Neural cell (in vitro differentiated cells): ENCODE data around the gene RPL27. TPM values are rescaled to one million over a fixed set of nuclear protein-coding genes. Genes with fewer than 3 reads are reported as not detected.

Experiments used
- H2AFZ ChIP-seq: fragments of 200-600, 300-800 bp; sonication (generic), shearing (Covaris generic); 2 replicates; pipeline ENCODE4 v1.6.0; 2014; ENCODE audit warnings: low read depth, mild to moderate bottlenecking, antibody characterized with exemption, low read length, moderate library complexity
- H3F3A ChIP-seq: fragments of 200-600 bp; shearing (Covaris generic); 2 replicates; pipeline ENCODE4 v1.6.1; 2016; ENCODE audit warnings: mild to moderate bottlenecking, moderate library complexity, mixed read lengths, antibody characterized with exemption, low read length; ENCODE audit not compliant: insufficient read depth, poor library complexity, severe bottlenecking
- H3K27ac ChIP-seq: fragments of 200-600, 300-800 bp; sonication (generic), shearing (Covaris generic); 2 replicates; pipeline ENCODE4 v1.5.1; 2014; ENCODE audit warnings: mild to moderate bottlenecking, low read length, moderate library complexity
- H3K27me3 ChIP-seq: fragments of 300-800, 200-600 bp; sonication (generic), shearing (Covaris generic); 2 replicates; pipeline ENCODE4 v1.6.0; 2014; ENCODE audit warnings: mild to moderate bottlenecking, low read depth, low read length, moderate library complexity; ENCODE audit not compliant: insufficient read depth
- H3K36me3 ChIP-seq: fragments of 300-800, 200-600 bp; sonication (generic), shearing (Covaris generic); 2 replicates; pipeline ENCODE4 v1.5.1; 2014; ENCODE audit warnings: mild to moderate bottlenecking, antibody characterized with exemption, low read length, moderate library complexity; ENCODE audit not compliant: insufficient read depth
- H3K4me2 ChIP-seq: fragments of 300-800, 200-600 bp; sonication (generic), shearing (Covaris generic); 2 replicates; pipeline ENCODE4 v1.6.0; 2014; ENCODE audit warnings: mild to moderate bottlenecking, low read length
- H3K4me3 ChIP-seq: fragments of 300-800, 200-600 bp; sonication (generic), shearing (Covaris generic); 2 replicates; pipeline ENCODE4 v1.5.1; 2014; ENCODE audit warnings: mild to moderate bottlenecking, low read length, moderate library complexity
- H3K79me2 ChIP-seq: fragments of 200-600 bp; shearing (Covaris generic); replicated peaks from 2 replicates; pipeline ENCODE4 v1.6.0; 2014; ENCODE audit warnings: mild to moderate bottlenecking, low read length, moderate library complexity; ENCODE audit not compliant: insufficient read depth
- H3K9ac ChIP-seq: fragments of 300-800, 200-600 bp; sonication (generic), shearing (Covaris generic); 2 replicates; pipeline ENCODE4 v1.6.1; 2016; ENCODE audit warnings: mild to moderate bottlenecking, low read length, mixed read lengths
- H3K9me2 ChIP-seq: fragments of 200-600 bp; shearing (Covaris generic); 2 replicates; pipeline ENCODE4 v1.6.1; 2016; ENCODE audit warnings: mild to moderate bottlenecking, low read length, mixed read lengths; ENCODE audit not compliant: insufficient read depth
- H3K9me3 ChIP-seq: fragments of 200-600, 300-800 bp; sonication (generic), shearing (Covaris generic); 2 replicates; pipeline ENCODE4 v1.6.1; 2016; ENCODE audit warnings: mild to moderate bottlenecking, mixed run types, low read length, moderate library complexity, mixed read lengths
- H4K20me1 ChIP-seq: fragments of 200-600 bp; shearing (Covaris generic); 2 replicates; pipeline ENCODE4 v1.6.1; 2016; ENCODE audit warnings: mild to moderate bottlenecking, mixed run types; ENCODE audit not compliant: insufficient read depth
- EP300 ChIP-seq: fragments of 450-650 bp; conservative IDR thresholded peaks from 2 replicates; pipeline ENCODE4 v1.6.1; 2014; ENCODE audit warnings: antibody characterized with exemption, mild to moderate bottlenecking, moderate library complexity; ENCODE audit not compliant: poor library complexity, severe bottlenecking
- EZH2 ChIP-seq: fragments of 200-600, 300-800 bp; shearing (Covaris generic), sonication (generic); IDR thresholded peaks from 2 replicates; pipeline ENCODE4 v1.6.1; 2014; ENCODE audit warnings: antibody characterized with exemption, low read length, borderline replicate concordance, mild to moderate bottlenecking; ENCODE audit not compliant: insufficient read depth, poor library complexity, severe bottlenecking
- MXI1 ChIP-seq: fragments of 450-650 bp; conservative IDR thresholded peaks from 2 replicates; pipeline ENCODE4 v1.6.1; 2014; ENCODE audit warnings: antibody characterized with exemption, mild to moderate bottlenecking; ENCODE audit not compliant: poor library complexity, severe bottlenecking
- POLR2AphosphoS5 ChIP-seq: IDR thresholded peaks from 2 replicates; pipeline ENCODE4 v1.6.1; 2012
- RAD21 ChIP-seq: fragments of 450-650 bp; conservative IDR thresholded peaks from 2 replicates; pipeline ENCODE4 v1.6.1; 2014; ENCODE audit warnings: antibody characterized with exemption, mild to moderate bottlenecking, moderate library complexity
- SMC3 ChIP-seq: fragments of 450-650 bp; conservative IDR thresholded peaks from 2 replicates; pipeline ENCODE4 v1.6.1; 2014; ENCODE audit warnings: antibody characterized with exemption, mild to moderate bottlenecking, moderate library complexity; ENCODE audit not compliant: poor library complexity
- TAF1 ChIP-seq: IDR thresholded peaks from 2 replicates; pipeline ENCODE4 v1.6.1; 2012; ENCODE audit warnings: low read depth
- polyA plus RNA-seq: library from polyadenylated mRNA; depleted of rRNA; stranded (reverse); fragments of >200 nt; gene quantifications from 2 replicates; pipeline ENCODE4 v1.2.3, GENCODE V29; 2014
- TF ChIP-seq, protein P1 (sequence below): fragments of 450-650 bp; IDR thresholded peaks from 2 replicates; pipeline ENCODE4 v1.5.1; 2014; ENCODE audit warnings: antibody characterized with exemption, mild to moderate bottlenecking, moderate library complexity; ENCODE audit not compliant: poor library complexity, severe bottlenecking
- TF ChIP-seq, protein P2 (sequence below): IDR thresholded peaks from 2 replicates; pipeline ENCODE4 v1.6.1; 2012; ENCODE audit warnings: borderline replicate concordance

Gene RPL27
- polyA plus RNA-seq, 1 donor from 2014 or later, result 1,167 TPM

DNA sequence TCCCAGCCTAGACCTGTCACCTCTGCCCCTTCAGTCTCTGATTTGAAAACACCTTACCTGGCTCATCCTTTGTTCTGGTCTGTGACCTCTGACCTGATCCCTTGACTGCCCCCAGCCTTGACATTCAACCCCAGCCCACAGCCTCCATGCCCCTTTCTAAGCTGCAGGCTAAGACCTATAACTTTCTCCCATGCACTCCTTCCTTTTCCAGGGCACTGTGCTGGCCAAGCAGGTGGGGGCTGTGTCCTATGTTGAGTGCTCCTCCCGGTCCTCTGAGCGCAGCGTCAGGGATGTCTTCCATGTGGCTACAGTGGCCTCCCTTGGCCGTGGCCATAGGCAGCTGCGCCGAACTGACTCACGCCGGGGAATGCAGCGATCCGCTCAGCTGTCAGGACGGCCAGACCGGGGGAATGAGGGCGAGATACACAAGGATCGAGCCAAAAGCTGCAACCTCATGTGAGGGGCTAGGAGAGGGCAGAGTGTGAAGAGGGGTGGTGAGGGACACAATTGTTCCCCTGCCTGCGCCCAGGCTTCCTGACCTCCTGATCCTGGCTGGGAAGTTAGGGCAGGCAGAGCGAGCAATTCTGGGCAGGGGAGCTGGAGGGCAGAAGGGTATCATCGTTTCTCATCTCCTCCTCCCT is 30.1 kb downstream of the RPL27 start:
- TF ChIP-seq EZH2 (no peak), MXI1 (no peak), RAD21 (no peak), TAF1 (no peak), EP300 (no peak), SMC3 (no peak), POLR2AphosphoS5 (no peak)
- TF ChIP-seq, protein P1, sequence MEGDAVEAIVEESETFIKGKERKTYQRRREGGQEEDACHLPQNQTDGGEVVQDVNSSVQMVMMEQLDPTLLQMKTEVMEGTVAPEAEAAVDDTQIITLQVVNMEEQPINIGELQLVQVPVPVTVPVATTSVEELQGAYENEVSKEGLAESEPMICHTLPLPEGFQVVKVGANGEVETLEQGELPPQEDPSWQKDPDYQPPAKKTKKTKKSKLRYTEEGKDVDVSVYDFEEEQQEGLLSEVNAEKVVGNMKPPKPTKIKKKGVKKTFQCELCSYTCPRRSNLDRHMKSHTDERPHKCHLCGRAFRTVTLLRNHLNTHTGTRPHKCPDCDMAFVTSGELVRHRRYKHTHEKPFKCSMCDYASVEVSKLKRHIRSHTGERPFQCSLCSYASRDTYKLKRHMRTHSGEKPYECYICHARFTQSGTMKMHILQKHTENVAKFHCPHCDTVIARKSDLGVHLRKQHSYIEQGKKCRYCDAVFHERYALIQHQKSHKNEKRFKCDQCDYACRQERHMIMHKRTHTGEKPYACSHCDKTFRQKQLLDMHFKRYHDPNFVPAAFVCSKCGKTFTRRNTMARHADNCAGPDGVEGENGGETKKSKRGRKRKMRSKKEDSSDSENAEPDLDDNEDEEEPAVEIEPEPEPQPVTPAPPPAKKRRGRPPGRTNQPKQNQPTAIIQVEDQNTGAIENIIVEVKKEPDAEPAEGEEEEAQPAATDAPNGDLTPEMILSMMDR, result no peak
- TF ChIP-seq, protein P2, sequence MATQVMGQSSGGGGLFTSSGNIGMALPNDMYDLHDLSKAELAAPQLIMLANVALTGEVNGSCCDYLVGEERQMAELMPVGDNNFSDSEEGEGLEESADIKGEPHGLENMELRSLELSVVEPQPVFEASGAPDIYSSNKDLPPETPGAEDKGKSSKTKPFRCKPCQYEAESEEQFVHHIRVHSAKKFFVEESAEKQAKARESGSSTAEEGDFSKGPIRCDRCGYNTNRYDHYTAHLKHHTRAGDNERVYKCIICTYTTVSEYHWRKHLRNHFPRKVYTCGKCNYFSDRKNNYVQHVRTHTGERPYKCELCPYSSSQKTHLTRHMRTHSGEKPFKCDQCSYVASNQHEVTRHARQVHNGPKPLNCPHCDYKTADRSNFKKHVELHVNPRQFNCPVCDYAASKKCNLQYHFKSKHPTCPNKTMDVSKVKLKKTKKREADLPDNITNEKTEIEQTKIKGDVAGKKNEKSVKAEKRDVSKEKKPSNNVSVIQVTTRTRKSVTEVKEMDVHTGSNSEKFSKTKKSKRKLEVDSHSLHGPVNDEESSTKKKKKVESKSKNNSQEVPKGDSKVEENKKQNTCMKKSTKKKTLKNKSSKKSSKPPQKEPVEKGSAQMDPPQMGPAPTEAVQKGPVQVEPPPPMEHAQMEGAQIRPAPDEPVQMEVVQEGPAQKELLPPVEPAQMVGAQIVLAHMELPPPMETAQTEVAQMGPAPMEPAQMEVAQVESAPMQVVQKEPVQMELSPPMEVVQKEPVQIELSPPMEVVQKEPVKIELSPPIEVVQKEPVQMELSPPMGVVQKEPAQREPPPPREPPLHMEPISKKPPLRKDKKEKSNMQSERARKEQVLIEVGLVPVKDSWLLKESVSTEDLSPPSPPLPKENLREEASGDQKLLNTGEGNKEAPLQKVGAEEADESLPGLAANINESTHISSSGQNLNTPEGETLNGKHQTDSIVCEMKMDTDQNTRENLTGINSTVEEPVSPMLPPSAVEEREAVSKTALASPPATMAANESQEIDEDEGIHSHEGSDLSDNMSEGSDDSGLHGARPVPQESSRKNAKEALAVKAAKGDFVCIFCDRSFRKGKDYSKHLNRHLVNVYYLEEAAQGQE, result no peak
- Histone ChIP-seq H3K9me2 (no peaks in the 10 kb centered on the region), H3K4me2 (no peak overlapping the region), H3F3A (no peaks in the 10 kb centered on the region), H2AFZ (no peak overlapping the region), H4K20me1 (no peaks in the 10 kb centered on the region), H3K36me3 (no peaks in the 10 kb centered on the region), H3K9ac (no peak overlapping the region), H3K27ac (no peak overlapping the region), H3K4me3 (no peak overlapping the region), H3K27me3 (no peaks in the 10 kb centered on the region), H3K79me2 (peaks cover 7% of the 10 kb centered on the region), H3K9me3 (no peaks in the 10 kb centered on the region)

DNA sequence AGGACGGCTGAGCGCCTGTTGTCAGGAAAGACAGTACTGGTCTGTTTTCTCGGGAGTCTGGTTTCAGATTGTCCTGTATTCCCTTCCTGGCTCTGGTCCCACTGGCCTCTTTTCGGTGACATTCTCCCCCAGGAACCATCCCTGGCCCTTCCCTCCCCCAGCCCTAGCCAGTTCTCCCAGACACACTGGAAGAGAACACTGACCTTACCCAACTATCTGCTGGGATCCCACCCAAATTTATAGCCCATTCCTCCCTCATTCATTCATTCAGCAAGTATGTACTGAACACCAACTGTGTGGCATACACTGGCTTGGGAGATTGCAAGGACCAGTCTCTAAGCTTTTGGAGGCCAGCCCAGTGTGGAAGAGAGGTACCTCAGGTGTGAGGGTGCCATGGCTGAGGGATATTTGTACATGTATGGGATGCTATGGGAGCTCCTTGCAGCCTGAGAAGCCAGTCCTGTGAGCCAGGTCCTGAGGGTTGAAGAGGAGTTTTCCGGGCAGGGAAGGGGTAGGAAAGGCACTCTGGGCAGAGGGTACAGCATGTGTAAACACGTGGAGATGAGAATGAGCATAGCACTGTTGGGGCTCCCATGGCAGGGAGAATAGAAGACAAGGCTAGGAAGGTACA is 32.0 kb downstream of the RPL27 start:
- no peaks in the 10 kb centered on the region for H3K9me3 ChIP-seq
- TF ChIP-seq POLR2AphosphoS5 (no peak), TAF1 (no peak), MXI1 (no peak), RAD21 (no peak), SMC3 (no peak), EP300 (no peak), EZH2 (no peak)
- TF ChIP-seq, protein P1, result no peak
- TF ChIP-seq, protein P2, result no peak
- H3K4me3 ChIP-seq, result no peak overlapping the region
- H2AFZ ChIP-seq, result no peak overlapping the region
- no peaks in the 10 kb centered on the region for H3K27me3 ChIP-seq
- H3K36me3 ChIP-seq, result no peaks in the 10 kb centered on the region
- H3K79me2 ChIP-seq, result peaks cover 7% of the 10 kb centered on the region
- H3F3A ChIP-seq, result no peaks in the 10 kb centered on the region
- no peak overlapping the region for H3K27ac ChIP-seq
- no peaks in the 10 kb centered on the region for H3K9me2 ChIP-seq
- no peak overlapping the region for H3K9ac ChIP-seq
- no peaks in the 10 kb centered on the region for H4K20me1 ChIP-seq
- H3K4me2 ChIP-seq, result no peak overlapping the region
